HG02943 (cell line): Measurements from ENCODE around the gene COL6A6.
"Not testable (repeated sequence)": the region's sequence is repeated elsewhere in the genome, so short reads cannot be mapped to it uniquely, and the experiment has no call there.

Experiments
- ATAC-seq: cut with Tn5 transposase; IDR thresholded peaks from one replicate; pipeline ENCODE4 v1.9.1; 2021; ENCODE audit warnings: mild to moderate bottlenecking, low read depth, moderate library complexity; ENCODE audit not compliant: unreplicated experiment

Gene COL6A6

GRCh38 chr3:130528120-130528519, 11.1 kb downstream of the COL6A6 start:
- ATAC-seq, result no peak

GRCh38 chr3:130529486-130530215, 12.7 kb downstream of the COL6A6 start:
- ATAC-seq, result no peak

- no peak for ATAC-seq
These were observed 16.3 kb downstream of the COL6A6 start for GRCh38 chr3:130533247-130533646.

- ATAC-seq, result no peak
These were observed 20.8 kb downstream of the COL6A6 start for GRCh38 chr3:130537673-130538304.

- ATAC-seq, result no peak
These were observed 22.0 kb downstream of the COL6A6 start for GRCh38 chr3:130539005-130539404.

- no peak for ATAC-seq
These were observed 26.3 kb downstream of the COL6A6 start for GRCh38 chr3:130543322-130543721.

- no peak for ATAC-seq
These were observed 30.1 kb downstream of the COL6A6 start for GRCh38 chr3:130546920-130547679.

GRCh38 chr3:130547680-130548065, 30.7 kb downstream of the COL6A6 start:
- not testable (repeated sequence) for ATAC-seq

- ATAC-seq, result no peak
These were observed 31.4 kb downstream of the COL6A6 start for GRCh38 chr3:130548356-130548755.

- no peak for ATAC-seq
These were observed 40.5 kb downstream of the COL6A6 start for GRCh38 chr3:130557336-130558035.

- no peak for ATAC-seq
These were observed 41.4 kb downstream of the COL6A6 start for GRCh38 chr3:130558366-130558765.

GRCh38 chr3:130565224-130565623, 48.2 kb downstream of the COL6A6 start:
- ATAC-seq, result no peak
